GM04504 (cell line): ENCODE data around the gene IMPDH2.

ENCODE experiments used
- DNase-seq: peaks from one replicate; pipeline ENCODE4 v3.0.0-alpha.2; 2012; ENCODE audit warnings: low read depth

Gene IMPDH2

GRCh38 chr3:48980295-48980694 is 48.9 kb downstream of the IMPDH2 start:
- no peak for DNase-seq

GRCh38 chr3:48979451-48979850 is 49.7 kb downstream of the IMPDH2 start:
- no peak for DNase-seq
